ENCODE results near the gene SNRPE. TPM values are rescaled to one million over a fixed set of nuclear protein-coding genes. Genes with fewer than 3 reads are reported as not detected.

SNRPE gene
- 27.6 and 47.3 TPM in 2 replicates for total RNA-seq (2014; rRNA removed; shearing (Covaris generic))
- polyA plus RNA-seq (2016; fragmentation: Nextera tagmentation; extraction: Ambion mirVana): 233 TPM in 2 replicates

- H4K20me1 ChIP-seq (ENCODE audit: insufficient read depth): 0 out of 2 replicates have a peak, but pooled peaks cover 3% of the 10 kb centered on the region
- H3K4me2 ChIP-seq (ENCODE audit: unreplicated experiment): peak within 1 kb of the TSS; percentile 89
- peak within 1 kb of the TSS; percentile 60 for H3K27ac ChIP-seq
- no peaks in the 10 kb centered on the region for H3K9me3 ChIP-seq (ENCODE audit: low read depth)
- H3K9ac ChIP-seq: peak within 1 kb of the TSS; percentile 88
- H3K27me3 ChIP-seq (replicated peaks; ENCODE audit: insufficient read depth): no peaks in the 10 kb centered on the region
- TF ChIP-seq EZH2phosphoT487 (IDR thresholded peaks at IDR 0.05; ENCODE audit: insufficient read depth, low read depth) (no peak), EZH2 (IDR thresholded peaks at IDR 0.05; ENCODE audit: insufficient read depth, poor library complexity, severe bottlenecking) (no peak)
- H3K4me1 ChIP-seq (ENCODE audit: insufficient read depth): peaks cover 42% of the 10 kb centered on the region
- H2AFZ ChIP-seq: peak within 1 kb of the TSS; percentile 85
- H3K4me3 ChIP-seq: peak within 1 kb of the TSS; percentile 91
- 1% methylated on average over 48 of the region's 48 CpGs for WGBS, 2 experiments (ENCODE audit: low coverage in 1 of 2, low lambda C conversion rate in 2 of 2, missing lambda C conversion rate in 2 of 2)
- in situ Hi-C loops (cut with MboI): loop anchor here (5.0 to 10.0 kb wide), 2 partner anchors 266 to 503 kb away; no protein-coding TSS in a partner anchor
- peaks cover 31% of the 10 kb centered on the region for H3K36me3 ChIP-seq (ENCODE audit: low read depth)
- H3F3A ChIP-seq (ENCODE audit: insufficient read depth): peaks cover 36% of the 10 kb centered on the region
- H3K79me2 ChIP-seq (ENCODE audit: insufficient read depth): peaks cover 43% of the 10 kb centered on the region
- H3K9me2 ChIP-seq (ENCODE audit: insufficient read depth): no peaks in the 10 kb centered on the region
- DNase-seq: peak; percentile 99
Observed at GRCh38 chr1:203861379-203862184, at the start of gene SNRPE. Gene SNRPE, plus strand, starts transcription at chr1:203861599. Its CDS starts 61 bp downstream, at chr1:203861660.

- Histone ChIP-seq H3K79me2 (ENCODE audit: insufficient read depth) (peaks cover 100% of the 10 kb centered on the region), H3K27me3 (replicated peaks; ENCODE audit: insufficient read depth) (no peaks in the 10 kb centered on the region), H3K4me2 (ENCODE audit: unreplicated experiment) (no peak overlapping the region), H3K4me1 (ENCODE audit: insufficient read depth) (0 out of 2 replicates have a peak, but pooled peaks cover under 1% of the 10 kb centered on the region), H3K9me2 (ENCODE audit: insufficient read depth) (no peaks in the 10 kb centered on the region), H3K36me3 (ENCODE audit: low read depth) (peaks cover 64% of the 10 kb centered on the region), H3K9me3 (ENCODE audit: low read depth) (no peaks in the 10 kb centered on the region), H3K9ac (no peak overlapping the region), H3K27ac (no peak overlapping the region), H3K4me3 (no peak overlapping the region), H2AFZ (no peak overlapping the region), H4K20me1 (ENCODE audit: insufficient read depth) (peaks cover 17% of the 10 kb centered on the region), H3F3A (ENCODE audit: insufficient read depth) (peaks cover 8% of the 10 kb centered on the region; the same call in 1 of the 2 replicates)
- 98 to 100% methylated on average over 2 of the region's 2 CpGs for WGBS, 2 experiments (ENCODE audit: low coverage in 1 of 2, low lambda C conversion rate in 2 of 2, missing lambda C conversion rate in 2 of 2)
- peak; percentile 54 for DNase-seq
- TF ChIP-seq EZH2phosphoT487 (IDR thresholded peaks at IDR 0.05; ENCODE audit: insufficient read depth, low read depth) (no peak), EZH2 (IDR thresholded peaks at IDR 0.05; ENCODE audit: insufficient read depth, poor library complexity, severe bottlenecking) (no peak)
- in situ Hi-C loops (cut with MboI): no loop called here
Observed at GRCh38 chr1:203813581-203814341, 47.6 kb upstream of the SNRPE start.

GRCh38 chr1:203818399-203818798 lies 43.0 kb upstream of the SNRPE start:
- 95% methylated on average over 6 of the region's 6 CpGs for WGBS, 2 experiments (ENCODE audit: low coverage in 1 of 2, low lambda C conversion rate in 2 of 2, missing lambda C conversion rate in 2 of 2)
- H3K9me3 ChIP-seq (ENCODE audit: low read depth): no peaks in the 10 kb centered on the region
- no peaks in the 10 kb centered on the region for H3K9me2 ChIP-seq (ENCODE audit: insufficient read depth)
- no peak overlapping the region for H3K9ac ChIP-seq
- H4K20me1 ChIP-seq (ENCODE audit: insufficient read depth): peaks cover 7% of the 10 kb centered on the region
- H3K27ac ChIP-seq: no peak overlapping the region
- peaks cover 80% of the 10 kb centered on the region for H3K36me3 ChIP-seq (ENCODE audit: low read depth)
- no peak for DNase-seq
- in situ Hi-C loops (cut with MboI): no loop called here
- peaks cover 5% of the 10 kb centered on the region; the same call in 1 of the 2 replicates for H3F3A ChIP-seq (ENCODE audit: insufficient read depth)
- H3K4me1 ChIP-seq (ENCODE audit: insufficient read depth): no peaks in the 10 kb centered on the region
- no peak overlapping the region for H3K4me3 ChIP-seq
- TF ChIP-seq EZH2 (IDR thresholded peaks at IDR 0.05; ENCODE audit: insufficient read depth, poor library complexity, severe bottlenecking) (no peak), EZH2phosphoT487 (IDR thresholded peaks at IDR 0.05; ENCODE audit: insufficient read depth, low read depth) (no peak)
- H2AFZ ChIP-seq: no peak overlapping the region
- H3K4me2 ChIP-seq (ENCODE audit: unreplicated experiment): no peak overlapping the region
- no peaks in the 10 kb centered on the region for H3K27me3 ChIP-seq (replicated peaks; ENCODE audit: insufficient read depth)
- peaks cover 100% of the 10 kb centered on the region for H3K79me2 ChIP-seq (ENCODE audit: insufficient read depth)

- in situ Hi-C loops (cut with MboI): no loop called here
- DNase-seq: no peak
Observed at GRCh38 chr1:203823306-203823705, 38.1 kb upstream of the SNRPE start.

More at GRCh38 chr1:203823306-203823705, 38.1 kb upstream of the SNRPE start:
- Histone ChIP-seq H3K9ac (no peak overlapping the region), H3K4me3 (no peak overlapping the region), H3K27me3 (replicated peaks; ENCODE audit: insufficient read depth) (no peaks in the 10 kb centered on the region), H4K20me1 (ENCODE audit: insufficient read depth) (no peaks in the 10 kb centered on the region; the same call in 1 of the 2 replicates), H3K36me3 (ENCODE audit: low read depth) (peaks cover 77% of the 10 kb centered on the region), H3K9me3 (ENCODE audit: low read depth) (no peaks in the 10 kb centered on the region), H3K4me2 (ENCODE audit: unreplicated experiment) (no peak overlapping the region), H3K27ac (no peak overlapping the region), H3F3A (ENCODE audit: insufficient read depth) (peaks cover 20% of the 10 kb centered on the region), H2AFZ (no peak overlapping the region), H3K79me2 (ENCODE audit: insufficient read depth) (peaks cover 100% of the 10 kb centered on the region), H3K4me1 (ENCODE audit: insufficient read depth) (no peaks in the 10 kb centered on the region), H3K9me2 (ENCODE audit: insufficient read depth) (no peaks in the 10 kb centered on the region)
- TF ChIP-seq EZH2phosphoT487 (IDR thresholded peaks at IDR 0.05; ENCODE audit: insufficient read depth, low read depth) (no peak), EZH2 (IDR thresholded peaks at IDR 0.05; ENCODE audit: insufficient read depth, poor library complexity, severe bottlenecking) (no peak)
- 30 to 38% methylated on average over 1 of the region's 1 CpG for WGBS, 2 experiments (ENCODE audit: low coverage in 1 of 2, low lambda C conversion rate in 2 of 2, missing lambda C conversion rate in 2 of 2)
